ENCODE measurements around the gene FIS1.

Gene FIS1

GRCh38 chr7:101237206-101238067 lies 7.4 kb downstream of the FIS1 start, which contains the start of gene CLDN15:
TSS of gene CLDN15 (minus strand) at chr7:101237802. CDS start at chr7:101237581, 221 bp downstream.
- no peak for TF ChIP-seq REST (IDR thresholded peaks at IDR 0.05; ENCODE audit: insufficient read depth in 1 of 2, low read depth in 2 of 2, low read length in 2 of 2)
- TF ChIP-seq TAF1 (IDR thresholded peaks at IDR 0.05; ENCODE audit: borderline replicate concordance, insufficient read depth, low read length), result no peak
- TF ChIP-seq FOXP2 (optimal IDR thresholded peaks at IDR 0.05; ENCODE audit: borderline replicate concordance, extremely low read depth, extremely low read length, insufficient read depth), result no peak
- no peak for TF ChIP-seq SIN3A (IDR thresholded peaks at IDR 0.05; ENCODE audit: borderline replicate concordance, insufficient read depth, low read length)
- no peak for TF ChIP-seq POLR2AphosphoS5 (IDR thresholded peaks at IDR 0.05; ENCODE audit: low read depth, low read length)

- no peak for TF ChIP-seq FOXP2 (optimal IDR thresholded peaks at IDR 0.05; ENCODE audit: borderline replicate concordance, extremely low read depth, extremely low read length, insufficient read depth)
- TF ChIP-seq POLR2AphosphoS5 (IDR thresholded peaks at IDR 0.05; ENCODE audit: low read depth, low read length), result no peak
- no peak for TF ChIP-seq TAF1 (IDR thresholded peaks at IDR 0.05; ENCODE audit: borderline replicate concordance, insufficient read depth, low read length)
- no peak for TF ChIP-seq REST (IDR thresholded peaks at IDR 0.05; ENCODE audit: insufficient read depth in 1 of 2, low read depth in 2 of 2, low read length in 2 of 2)
- no peak for TF ChIP-seq SIN3A (IDR thresholded peaks at IDR 0.05; ENCODE audit: borderline replicate concordance, insufficient read depth, low read length)
Observed at GRCh38 chr7:101236292-101236835, 8.5 kb downstream of the FIS1 start.

- TF ChIP-seq TAF1 (IDR thresholded peaks at IDR 0.05; ENCODE audit: borderline replicate concordance, insufficient read depth, low read length) (no peak), POLR2AphosphoS5 (IDR thresholded peaks at IDR 0.05; ENCODE audit: low read depth, low read length) (no peak), REST (IDR thresholded peaks at IDR 0.05; ENCODE audit: insufficient read depth in 1 of 2, low read depth in 2 of 2, low read length in 2 of 2) (no peak), FOXP2 (optimal IDR thresholded peaks at IDR 0.05; ENCODE audit: borderline replicate concordance, extremely low read depth, extremely low read length, insufficient read depth) (no peak)
Observed at GRCh38 chr7:101235522-101235921, 9.4 kb downstream of the FIS1 start.

- TF ChIP-seq SIN3A (IDR thresholded peaks at IDR 0.05; ENCODE audit: borderline replicate concordance, insufficient read depth, low read length) (no peak), POLR2AphosphoS5 (IDR thresholded peaks at IDR 0.05; ENCODE audit: low read depth, low read length) (no peak), FOXP2 (optimal IDR thresholded peaks at IDR 0.05; ENCODE audit: borderline replicate concordance, extremely low read depth, extremely low read length, insufficient read depth) (no peak), REST (IDR thresholded peaks at IDR 0.05; ENCODE audit: insufficient read depth in 1 of 2, low read depth in 2 of 2, low read length in 2 of 2) (no peak), TAF1 (IDR thresholded peaks at IDR 0.05; ENCODE audit: borderline replicate concordance, insufficient read depth, low read length) (no peak)
Observed at GRCh38 chr7:101235050-101235449, 9.8 kb downstream of the FIS1 start.

Data from PFSK-1 (cell line).